ENCODE results near the gene DPP3.

The DPP3 gene

GRCh38 chr11:66464916-66465315, 15.3 kb upstream of the DPP3 start:
- no peak for DNase-seq

DNA sequence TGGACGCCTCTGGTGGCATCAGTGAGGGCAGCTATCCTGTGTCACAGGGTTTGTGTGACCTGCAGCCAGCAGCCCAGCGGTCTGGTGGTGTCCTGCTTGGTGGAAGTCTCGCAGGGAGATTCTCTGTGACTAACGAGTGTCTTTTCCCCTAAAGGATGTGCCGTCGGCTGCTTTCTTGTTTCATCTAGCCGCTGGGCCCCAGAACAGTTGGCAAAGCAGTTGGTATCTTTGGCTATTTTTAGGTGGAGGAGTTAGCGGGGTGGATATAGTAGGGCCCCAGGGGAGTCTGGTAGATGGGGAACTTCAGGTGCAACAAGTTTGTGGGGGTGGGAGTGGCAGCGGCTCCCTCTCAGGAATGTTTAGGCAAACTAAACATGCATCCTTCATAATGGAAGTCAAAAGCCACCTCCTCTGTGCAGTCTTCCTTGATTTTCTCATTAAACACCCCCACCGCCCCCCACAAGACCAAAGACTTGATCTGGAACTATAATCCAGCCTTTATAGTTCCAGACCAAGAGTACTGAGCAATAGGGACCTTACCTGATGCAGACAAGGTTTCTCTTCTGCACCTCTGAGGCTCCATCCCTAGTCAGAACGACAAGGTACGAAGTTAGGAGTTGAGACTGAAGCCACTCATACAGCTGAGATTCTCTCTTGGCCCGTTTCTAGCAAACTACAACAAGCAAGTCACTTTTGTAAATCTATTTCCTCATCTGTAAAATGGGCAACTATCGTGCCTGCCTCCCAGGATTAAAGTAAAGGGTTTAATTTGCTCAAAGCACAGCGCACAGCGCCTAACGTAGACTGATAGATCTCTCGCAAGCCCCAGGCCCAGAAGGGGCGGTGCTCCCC, 14.6 kb upstream of the DPP3 start:
- DNase-seq, result no peak

- peak; percentile 64 for DNase-seq
These were observed 13.8 kb upstream of the DPP3 start, which contains the start of gene PELI3 for GRCh38 chr11:66466225-66467033. TSS of gene PELI3 (plus strand) at chr11:66466905. CDS start at chr11:66468129, 1,224 bp downstream.

DNA sequence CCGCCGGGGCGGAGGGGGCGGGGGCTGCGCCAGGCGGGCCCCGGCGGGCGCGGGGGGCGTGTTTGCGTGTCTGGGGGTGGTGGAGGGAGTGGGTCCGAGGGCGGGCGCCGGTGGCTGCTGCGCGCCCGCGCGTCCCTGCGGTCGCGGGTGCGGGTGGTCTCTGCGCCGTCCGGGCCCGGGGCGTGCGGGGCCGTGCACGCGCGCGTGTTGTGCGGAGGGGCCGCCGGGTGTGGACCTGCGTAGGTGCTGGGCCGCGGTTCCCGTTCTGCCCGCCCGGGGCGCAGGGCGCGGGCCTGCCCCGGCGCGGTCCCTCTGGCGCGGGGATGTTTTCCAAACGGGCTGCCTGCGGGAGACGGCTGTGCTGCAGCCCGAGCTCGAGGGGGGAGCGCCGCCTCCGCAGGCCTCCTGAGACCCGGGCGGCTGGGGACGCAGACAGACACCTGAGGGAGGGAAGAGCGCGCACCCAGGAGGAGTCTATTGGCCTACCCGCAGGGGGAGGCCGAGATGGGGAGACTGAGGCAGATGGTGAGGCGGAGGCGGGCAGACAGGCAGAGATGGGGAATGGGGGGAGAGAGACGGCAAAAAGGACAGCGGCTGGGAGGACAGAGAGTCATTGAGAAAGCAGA, 13.1 kb upstream of the DPP3 start:
- DNase-seq, result no peak

- DNase-seq, result no peak
These were observed 12.5 kb upstream of the DPP3 start for GRCh38 chr11:66467756-66468155.

DNA sequence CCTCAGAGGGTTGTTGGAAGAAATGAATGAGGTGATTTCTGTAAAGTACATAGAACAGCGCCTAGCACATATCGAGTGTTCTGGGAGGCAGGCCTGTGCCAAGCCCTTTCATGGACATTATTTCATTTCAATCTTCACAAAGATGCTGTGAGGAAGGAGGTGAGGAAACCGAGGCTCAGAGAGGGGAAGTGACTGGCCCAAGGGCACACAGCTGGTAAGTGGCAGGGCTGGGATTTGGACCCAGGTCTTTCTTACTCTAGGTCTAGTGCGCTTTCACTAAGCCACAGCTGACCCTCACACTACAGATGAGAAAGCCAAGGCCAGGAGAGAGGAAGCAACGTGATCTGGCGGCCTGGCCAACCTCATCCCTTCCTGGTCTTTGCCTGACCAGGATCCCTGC, 11.5 kb upstream of the DPP3 start:
- DNase-seq, result no peak

GRCh38 chr11:66469441-66469840, 10.8 kb upstream of the DPP3 start:
- DNase-seq, result no peak

DNA sequence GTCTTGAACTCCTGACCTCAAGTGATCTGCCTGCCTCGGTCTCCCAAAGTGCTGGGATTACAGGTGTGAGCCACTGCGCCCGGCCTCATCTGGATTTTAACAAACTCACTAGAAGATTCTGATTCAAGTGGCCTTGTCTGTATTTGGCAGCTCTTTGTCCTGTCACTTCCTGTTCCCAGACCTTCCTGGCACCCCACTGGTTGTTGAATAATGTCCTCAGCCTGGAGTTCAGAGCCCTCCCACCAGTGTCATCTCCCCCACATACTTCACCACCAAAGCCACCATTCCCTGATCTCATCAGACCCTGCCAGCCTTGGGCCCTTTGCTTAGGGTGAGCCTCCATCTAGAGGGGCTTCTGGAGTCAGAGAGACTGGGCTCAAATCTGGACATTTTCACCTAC, 10.2 kb upstream of the DPP3 start:
- DNase-seq, result no peak

DNA sequence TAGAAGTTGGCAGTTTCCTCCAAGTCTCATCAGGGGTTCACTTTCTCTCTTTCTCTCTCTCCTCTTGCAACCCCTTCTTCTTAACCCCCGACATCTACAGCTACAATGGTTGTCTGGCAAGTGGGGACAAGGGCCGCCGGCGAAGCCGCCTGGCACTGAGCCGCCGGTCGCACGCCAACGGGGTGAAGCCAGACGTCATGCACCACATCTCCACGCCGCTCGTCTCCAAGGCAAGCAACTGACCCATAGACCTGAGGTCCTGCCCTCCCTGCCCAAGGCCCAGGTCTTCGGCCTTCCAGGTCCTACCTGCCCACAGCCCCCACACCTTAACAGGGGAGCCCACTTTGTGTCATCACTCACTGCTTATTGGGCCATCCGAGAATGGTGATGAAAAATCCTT, 9.1 kb upstream of the DPP3 start:
- DNase-seq, result no peak

- no peak for DNase-seq
These were observed 8.2 kb upstream of the DPP3 start for GRCh38 chr11:66472054-66472453.

GRCh38 chr11:66473167-66473566, 7.1 kb upstream of the DPP3 start:
- no peak for DNase-seq

- DNase-seq, result no peak
These were observed 6.4 kb upstream of the DPP3 start for GRCh38 chr11:66473608-66474515.

- DNase-seq, result no peak
These were observed 4.7 kb upstream of the DPP3 start for GRCh38 chr11:66475349-66476172.

- DNase-seq, result no peak
These were observed 3.9 kb upstream of the DPP3 start for GRCh38 chr11:66476173-66476840.

DNA sequence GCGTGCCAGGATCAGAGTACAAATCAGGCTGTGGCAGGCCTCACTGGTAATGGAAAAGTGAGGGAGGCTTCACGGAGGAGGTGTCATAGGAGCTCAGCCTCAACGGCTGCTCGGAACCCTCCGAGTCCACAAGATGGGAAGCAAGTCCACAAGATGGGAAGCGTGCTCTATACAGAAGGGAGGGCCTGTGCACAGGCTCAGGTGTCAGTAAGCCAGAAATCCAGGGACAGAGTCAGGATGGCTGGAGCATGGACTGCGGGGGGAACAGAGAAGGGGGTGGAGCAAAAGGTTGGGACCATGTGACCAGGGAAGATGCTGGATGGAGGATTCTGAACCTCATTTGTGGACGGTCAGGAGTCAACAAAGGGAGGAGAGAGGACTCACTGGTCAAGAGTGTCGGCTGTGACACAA, 3.4 kb upstream of the DPP3 start:
- DNase-seq, result no peak

DNA sequence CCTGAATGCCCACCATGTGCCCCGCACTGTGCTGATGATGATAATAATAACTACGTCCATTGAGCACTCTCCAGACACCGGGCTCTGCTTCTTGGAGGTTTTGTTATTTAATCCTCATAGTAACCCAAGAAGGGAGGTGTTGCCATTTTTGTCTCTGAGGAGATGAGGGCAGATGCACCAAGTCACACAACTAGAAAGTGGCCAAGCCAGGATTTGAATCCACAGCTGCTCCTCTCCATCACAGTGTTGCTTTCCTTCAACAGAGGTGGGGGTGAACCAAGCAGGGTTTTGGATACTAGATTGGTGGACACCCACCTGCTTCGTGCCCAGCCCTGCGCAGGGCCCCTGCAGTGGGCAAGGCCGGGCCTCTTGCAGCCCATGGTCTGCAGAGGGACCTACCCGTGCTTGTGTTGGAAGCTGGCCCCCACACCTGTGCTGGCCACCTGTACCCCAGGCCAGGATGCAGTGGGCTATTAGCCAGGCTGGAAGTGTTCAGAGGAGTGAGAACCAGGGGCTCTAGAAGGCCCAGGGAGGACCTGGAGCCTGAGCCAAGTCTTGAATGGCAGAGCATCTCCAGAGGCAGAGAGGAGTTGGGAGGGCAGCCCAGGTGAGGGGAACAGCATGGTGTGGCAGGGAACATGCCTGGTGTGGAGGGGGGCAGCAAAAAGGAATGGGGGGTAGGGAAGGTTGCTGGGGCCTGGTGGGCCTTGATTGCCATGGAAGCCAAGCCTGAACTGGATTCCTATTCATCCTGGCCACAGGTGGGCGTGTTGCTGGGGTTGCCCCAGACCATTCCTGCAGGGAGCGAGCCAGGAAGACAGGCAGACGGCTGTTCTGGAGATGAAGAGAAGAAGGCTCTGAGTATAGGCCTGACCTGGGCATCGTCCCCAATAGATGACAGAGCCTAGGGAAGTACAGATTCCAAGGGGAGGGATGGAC, 2.7 kb upstream of the DPP3 start:
- DNase-seq, result no peak

GRCh38 chr11:66478729-66479393, 1.4 kb upstream of the DPP3 start:
- DNase-seq, result no peak

GRCh38 chr11:66479394-66480116, 679 bp upstream of the DPP3 start:
- DNase-seq, result no peak

Data from NCI-H1694 treated with DMSO at 0.1 percent for 48 hours (cell line).